GM18505 (cell line): ENCODE data around the gene BBC3.

ENCODE experiments used
- ATAC-seq: cut with Tn5 transposase; IDR thresholded peaks from one replicate; pipeline ENCODE4 v1.9.1; 2021; ENCODE audit not compliant: unreplicated experiment
- POLR2A ChIP-seq: IDR thresholded peaks from 4 replicates; pipeline ENCODE4 v1.6.1; 2011; ENCODE audit warnings: borderline replicate concordance; ENCODE audit not compliant: insufficient read depth, insufficient read length; ENCODE audit errors: extremely low read depth

The BBC3 gene

DNA sequence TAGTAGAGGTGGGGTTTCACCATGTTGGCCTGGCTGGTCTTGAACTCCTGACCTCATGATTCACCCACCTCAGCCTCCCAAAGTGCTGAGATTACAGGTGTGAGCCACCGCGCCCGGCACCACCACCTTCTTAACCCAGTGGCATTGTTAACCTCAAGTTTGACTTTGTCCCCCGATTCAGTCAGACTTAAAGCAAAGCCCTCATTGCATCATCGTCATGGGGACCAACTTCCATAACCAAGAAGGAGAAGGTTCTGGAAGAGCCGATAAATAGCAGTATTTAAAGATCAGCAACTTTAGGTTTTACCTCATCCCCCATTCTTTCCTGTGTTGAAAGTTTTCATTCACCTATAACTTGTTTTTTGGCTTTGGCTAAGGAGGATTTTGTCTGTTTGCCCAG lies 37.0 kb upstream of the BBC3 start:
- ATAC-seq = no peak
- TF ChIP-seq POLR2A = no peak

DNA sequence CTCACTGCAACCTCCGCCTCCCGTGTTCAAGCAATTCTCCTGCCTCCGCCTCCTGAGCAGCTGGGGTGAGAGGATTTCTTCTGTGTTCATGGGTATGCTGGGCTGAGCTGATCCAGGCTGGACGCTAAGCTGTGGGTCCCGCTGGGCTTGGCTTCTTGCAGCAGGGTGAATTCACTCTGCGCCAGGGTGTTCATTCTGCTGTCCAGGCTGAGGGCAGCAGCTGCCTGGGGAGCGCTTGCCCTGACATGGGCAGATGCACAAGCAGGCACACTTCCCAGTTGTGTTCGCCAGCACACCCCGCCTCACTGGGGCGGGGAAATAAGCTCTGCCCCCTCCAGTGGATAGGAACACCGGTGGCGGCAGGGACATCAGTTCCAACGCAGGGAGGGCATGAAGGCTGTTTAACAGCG lies 36.4 kb upstream of the BBC3 start:
- no peak for ATAC-seq
- no peak for TF ChIP-seq POLR2A

DNA sequence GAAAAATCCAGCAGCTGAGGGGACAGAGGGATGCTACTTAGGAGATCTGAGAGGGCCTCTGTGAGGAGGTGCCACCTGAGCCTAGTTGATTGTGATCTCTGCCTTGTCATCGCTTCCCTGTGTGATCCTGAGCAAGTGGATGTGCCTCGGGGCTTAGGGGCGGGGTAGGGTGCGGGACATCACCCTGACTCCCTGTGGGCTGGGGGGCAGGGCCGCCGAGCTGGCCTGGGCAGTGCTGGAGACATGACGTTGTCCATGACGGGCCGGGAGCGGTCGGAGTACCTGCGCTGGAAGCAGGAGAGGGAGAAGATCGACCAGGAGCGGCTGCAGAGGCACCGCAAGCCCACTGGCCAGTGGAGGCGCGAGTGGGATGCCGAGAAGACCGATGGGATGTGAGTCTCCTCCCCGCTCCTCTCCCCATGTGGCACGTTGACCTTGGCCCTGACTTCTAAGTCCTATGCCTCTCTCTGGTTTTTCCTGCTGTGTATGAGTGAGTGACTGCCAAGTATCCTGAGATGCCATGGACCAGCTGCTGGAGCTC lies 35.5 kb upstream of the BBC3 start:
- ATAC-seq = no peak
- no peak for TF ChIP-seq POLR2A

DNA sequence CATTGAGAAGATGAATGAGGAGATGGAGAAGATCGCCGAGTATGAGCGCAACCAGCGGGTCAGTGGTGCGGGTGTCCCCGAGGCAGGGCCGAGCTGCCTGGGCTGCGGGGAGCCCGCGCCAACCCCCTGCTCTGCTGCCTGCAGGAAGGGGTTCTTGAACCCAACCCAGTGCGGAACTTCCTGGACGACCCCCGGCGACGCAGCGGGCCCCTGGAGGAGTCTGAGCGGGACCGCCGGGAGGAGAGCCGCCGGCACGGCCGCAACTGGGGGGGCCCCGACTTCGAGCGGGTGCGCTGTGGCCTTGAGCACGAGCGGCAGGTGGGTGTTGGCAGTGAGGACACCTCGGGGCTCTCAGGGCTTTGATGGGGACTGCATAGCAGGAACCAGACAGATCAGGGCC lies 33.6 kb upstream of the BBC3 start:
- no peak for ATAC-seq
- no peak for TF ChIP-seq POLR2A

DNA sequence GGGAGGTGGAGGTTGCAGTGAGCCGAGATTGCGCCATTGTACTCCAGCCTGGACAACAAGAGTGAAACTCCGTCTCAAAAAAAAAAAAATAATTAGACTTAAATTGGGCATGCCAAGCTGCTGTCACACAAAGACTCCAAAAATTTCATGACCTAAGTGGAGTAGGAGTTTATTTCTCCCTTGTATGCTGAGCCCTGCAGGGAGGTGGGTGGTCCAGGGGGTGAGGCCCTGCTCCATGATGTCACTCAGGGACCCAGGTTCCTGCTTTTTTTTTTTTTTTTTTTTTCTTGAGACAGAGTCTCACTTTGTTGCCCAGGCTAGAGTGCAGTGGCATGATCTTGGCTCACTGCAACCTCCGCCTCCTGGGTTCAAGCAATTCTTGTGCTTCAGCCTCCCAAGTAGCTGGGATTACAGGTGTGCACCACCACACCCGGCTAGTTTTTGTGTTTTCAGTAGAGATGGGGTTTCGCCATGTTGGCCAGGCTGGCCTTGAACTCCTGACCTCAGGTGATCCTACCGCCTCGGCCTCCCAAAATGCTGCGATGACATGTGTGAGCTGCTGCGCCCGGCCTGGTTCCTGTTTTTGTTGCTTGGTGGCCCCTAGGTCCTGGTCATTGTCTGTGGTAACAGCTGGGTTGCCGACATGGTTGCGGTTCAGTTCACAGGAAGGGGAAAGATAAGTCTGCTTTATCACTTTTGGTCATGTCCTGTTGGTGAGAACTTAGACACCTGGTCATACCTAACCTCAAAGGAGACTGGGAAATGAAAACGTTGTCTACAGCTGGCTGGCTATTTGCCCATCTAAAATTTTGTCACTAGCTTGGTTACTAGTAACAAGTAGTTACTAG lies 31.2 kb upstream of the BBC3 start:
- ATAC-seq = peak; percentile 55

DNA sequence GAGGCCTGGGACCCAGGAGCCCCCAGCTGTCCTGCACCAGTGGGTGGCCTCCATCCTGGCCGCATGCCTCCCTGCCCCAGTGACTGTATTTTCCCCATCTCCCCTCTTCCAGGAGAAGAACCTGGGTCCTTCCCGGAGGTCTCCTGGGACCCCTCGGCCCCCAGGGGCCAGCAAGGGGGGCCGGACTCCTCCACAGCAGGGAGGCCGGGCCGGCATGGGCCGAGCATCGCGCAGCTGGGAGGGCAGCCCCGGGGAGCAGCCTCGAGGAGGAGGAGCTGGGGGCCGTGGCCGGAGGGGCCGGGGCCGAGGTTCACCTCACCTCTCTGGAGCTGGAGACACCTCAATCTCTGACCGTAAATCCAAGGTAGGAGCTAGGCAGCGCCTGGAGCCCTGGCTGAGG lies 29.5 kb upstream of the BBC3 start:
- TF ChIP-seq POLR2A = no peak
- no peak for ATAC-seq

DNA sequence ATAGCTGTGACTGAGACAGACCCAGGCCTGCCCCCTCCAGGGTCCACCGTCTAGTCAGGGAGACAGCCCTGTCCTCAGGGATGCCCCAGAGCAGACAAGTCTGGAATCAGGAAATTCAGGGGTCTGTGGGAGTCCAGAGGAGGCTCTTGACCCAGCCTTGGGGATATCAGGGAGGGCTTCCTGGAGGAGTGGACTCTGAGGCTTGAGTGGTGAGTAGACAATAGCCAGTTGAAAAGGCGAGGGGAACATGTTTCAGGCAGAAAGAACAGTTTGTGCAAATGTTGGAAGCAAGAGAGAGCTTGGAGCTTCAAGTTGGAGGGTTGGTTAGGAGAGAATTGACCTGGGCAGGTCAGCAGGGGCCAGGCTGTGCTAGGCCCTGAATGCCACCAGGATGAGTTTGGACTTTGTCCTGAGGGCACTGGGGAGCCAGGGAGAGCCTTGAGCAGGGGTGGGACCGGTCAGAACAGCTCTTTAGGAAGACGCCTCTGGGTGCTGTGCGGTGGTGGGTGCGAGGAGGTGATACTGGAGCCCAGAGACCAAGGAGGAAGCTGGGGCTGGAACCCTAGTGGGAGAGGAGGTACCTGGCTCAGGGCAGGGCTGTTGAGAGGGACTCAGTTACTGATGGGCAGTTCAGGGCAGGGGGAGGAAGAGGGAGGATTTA lies 28.0 kb upstream of the BBC3 start:
- no peak for ATAC-seq
- no peak for TF ChIP-seq POLR2A

DNA sequence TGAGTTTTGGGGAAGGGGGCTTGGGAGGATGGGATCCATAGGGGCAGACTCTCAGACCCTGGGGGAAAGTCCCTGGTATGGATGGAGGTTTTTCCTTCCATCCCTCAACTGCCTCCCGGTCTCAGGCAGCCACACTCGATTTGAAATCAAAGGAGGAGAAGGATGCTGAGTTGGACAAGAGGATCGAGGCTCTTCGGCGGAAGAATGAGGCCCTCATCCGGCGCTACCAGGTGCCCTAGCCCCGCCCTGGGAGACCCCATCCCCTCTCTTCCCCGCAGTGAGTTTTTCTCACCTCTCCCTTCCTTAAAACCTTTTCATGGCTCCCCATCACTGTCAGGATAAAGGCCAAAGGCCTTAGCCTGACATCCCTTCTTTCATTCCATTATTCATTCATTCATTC lies 27.4 kb upstream of the BBC3 start:
- no peak for ATAC-seq

DNA sequence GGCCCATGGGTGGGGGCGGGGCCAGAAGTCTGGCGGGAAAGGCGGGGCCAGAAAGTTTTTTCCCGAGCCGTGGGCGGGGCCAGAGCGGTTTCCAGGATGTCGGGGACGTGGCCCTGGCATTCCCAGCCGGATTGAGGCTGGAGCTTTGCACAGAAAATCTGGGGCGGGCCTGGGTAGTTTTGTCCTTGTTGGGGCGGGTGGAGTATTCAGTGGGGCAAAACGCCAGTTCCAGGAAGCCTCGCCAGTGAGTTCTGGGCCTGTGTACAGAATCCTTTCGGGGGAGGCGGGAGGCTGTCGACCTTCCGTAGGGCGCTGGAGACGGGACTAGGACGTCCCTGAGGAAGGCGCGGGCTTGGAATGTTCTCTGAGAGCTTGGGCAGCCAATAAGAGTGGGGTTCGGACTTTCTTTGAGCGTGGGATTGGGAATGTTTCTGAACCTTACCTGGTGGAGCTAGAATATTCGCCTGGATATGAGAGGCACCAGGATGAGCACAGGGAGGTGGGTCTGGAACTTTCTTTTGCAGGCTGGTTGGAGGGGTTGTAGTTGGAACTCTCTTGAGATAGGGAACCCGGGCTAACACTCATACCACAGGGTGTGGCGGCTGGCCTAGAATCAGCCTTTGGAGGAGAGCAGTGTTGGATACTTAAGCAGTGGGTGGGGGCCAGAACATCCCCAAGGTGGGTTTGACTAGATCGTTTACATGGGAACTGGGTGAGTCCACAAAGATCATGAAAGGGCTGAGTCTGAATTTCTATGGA lies 26.6 kb upstream of the BBC3 start:
- TF ChIP-seq POLR2A = no peak
- ATAC-seq = peak; percentile 7

More for the DNA sequence above, 27.4 kb upstream of the BBC3 start:
- no peak for TF ChIP-seq POLR2A

DNA sequence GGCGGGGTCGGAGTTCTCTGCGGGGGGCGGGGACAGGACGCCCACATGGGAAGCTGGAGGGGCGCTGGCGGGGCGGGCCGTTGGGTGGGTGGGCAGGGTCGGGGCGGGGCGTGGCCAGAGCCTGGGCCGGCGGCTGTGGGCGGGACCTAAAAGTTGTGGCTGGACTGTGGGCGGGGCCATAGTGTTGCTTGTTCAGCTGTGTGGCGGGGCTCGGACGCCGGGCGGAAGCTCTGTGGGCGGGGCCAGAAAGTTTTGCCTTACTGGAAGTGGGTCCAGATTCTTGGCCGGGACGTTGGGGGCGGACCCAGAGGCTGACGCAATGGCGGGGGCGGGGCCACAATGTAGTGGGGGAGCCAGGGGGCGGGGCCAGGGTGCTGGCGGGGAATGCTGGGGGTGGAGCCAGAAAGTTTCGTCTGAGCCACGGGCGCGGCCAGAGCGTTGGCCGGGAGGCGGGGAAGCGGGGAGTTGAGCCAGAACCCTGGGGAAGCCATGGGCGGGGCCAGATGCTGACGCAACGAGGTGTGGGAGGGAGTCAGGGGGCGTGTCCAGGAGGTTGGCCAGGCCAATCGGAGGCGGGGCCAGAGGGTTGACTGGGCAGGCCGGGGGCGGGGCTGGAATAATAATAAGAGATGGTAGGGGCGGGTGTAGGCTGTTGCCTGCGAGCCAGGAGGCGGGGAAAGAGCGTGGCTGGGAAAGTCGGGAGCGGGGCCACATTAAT lies 25.9 kb upstream of the BBC3 start:
- no peak for TF ChIP-seq POLR2A

DNA sequence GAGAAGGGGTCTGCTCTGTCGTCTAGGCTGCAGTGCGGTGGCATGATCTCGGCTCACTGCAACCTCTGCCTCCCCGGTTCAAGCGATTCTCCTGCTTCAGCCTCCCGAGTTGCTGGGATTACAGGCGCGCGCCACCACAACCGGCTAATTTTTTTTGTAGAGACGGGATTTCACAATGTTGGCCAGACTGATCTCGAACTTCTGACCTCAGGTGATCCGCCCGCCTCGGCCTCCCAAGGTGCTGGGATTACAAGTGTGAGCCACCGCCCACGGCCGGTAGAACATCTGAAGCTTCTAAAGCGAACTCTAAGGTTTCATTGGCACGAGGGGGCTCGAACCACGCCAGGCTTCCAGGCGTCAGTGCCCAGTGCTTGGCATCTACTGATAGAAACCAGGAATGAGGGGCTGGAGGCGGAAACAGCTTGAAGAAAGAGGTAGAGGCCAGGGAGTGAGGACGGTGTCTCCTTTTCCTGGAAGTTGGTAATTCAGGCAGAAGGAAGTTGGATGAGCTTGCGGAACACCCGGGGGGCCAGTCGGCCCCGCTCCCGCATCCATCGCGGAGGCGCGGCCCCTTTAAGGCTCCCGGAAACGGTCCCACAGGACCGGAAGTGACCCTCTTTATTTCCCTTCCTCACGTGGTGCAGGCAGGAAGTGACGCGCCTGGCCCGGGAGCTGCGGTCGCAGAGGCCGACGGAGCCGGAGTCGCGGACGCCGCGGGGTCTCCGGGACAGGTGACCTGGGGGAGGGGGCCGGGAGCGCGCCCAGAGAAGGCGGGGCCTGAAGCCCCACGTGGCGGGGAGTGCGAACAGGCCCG lies 25.1 kb upstream of the BBC3 start, which contains the start of gene CCDC9:
Gene CCDC9, plus strand, starts transcription at position 647 of the 814 bp plus-strand sequence. CDS start 1,876 bp downstream, outside the sequence.
- peak; percentile 93 for TF ChIP-seq POLR2A
- ATAC-seq = peak; percentile 40

More for the DNA sequence above, 25.9 kb upstream of the BBC3 start:
- peak; percentile 69 for ATAC-seq

DNA sequence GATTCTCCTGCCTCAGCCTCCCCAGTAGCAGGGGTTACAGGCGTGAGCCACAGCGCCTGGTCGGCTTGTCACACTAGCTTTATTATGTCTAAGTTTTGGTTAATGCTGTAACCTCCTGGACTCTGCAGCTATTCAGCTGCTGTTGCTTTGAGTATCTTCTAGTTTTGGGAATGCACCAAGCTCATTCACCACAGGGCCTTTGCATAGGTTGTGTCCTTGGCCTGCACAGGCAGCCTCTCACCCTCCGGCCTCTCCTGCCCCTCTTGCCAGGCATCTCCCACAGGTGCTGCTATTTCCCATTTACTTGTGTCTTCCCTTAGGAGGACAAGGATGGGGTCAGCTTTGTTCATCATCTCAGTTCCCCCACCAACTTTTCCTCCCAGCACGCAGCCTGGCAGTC lies 23.0 kb upstream of the BBC3 start:
- TF ChIP-seq POLR2A = no peak
- ATAC-seq = no peak
